K562 (cell line): ENCODE data around the gene TMEM163. TPM values are rescaled to one million over a fixed set of nuclear protein-coding genes. Genes with fewer than 3 reads are reported as not detected.

ENCODE experiments used
- ZBTB8A ChIP-seq: fragments of 450-650 bp; IDR thresholded peaks from 2 replicates; pipeline ENCODE4 v1.6.1; 2018; ENCODE audit warnings: mild to moderate bottlenecking, moderate library complexity; ENCODE audit not compliant: partially characterized antibody
- polyA plus RNA-seq, 8 experiments: library from polyadenylated mRNA; depleted of rRNA in 4 of 8; stranded (reverse) in 5 of 8; unstranded in 3 of 8; fragments of >200 nt; fragmentation: Nextera tagmentation in 2 of 8; fragmentation: Illumina TruSeq in 1 of 8; extraction: Ambion mirVana in 2 of 8; extraction: Trizol in 1 of 8; gene quantifications; 2 replicates each; pipeline versions ENCODE4 v1.2.1 to v1.2.3, GENCODE V29; 2011 to 2014; ENCODE audit warnings: inconsistent platforms in 1 of 8, missing spikeins in 1 of 8
- total RNA-seq, 7 experiments: library from RNA; depleted of rRNA in 6 of 7; stranded (reverse); fragments of >200 nt in 6 of 7; fragmentation: Illumina TruSeq in 2 of 7; extraction: Trizol in 2 of 7; gene quantifications; 2 replicates each; pipeline versions ENCODE4 v1.2.1 to v1.2.3, GENCODE V29; 2011 to 2021; ENCODE audit warnings: low replicate concordance in 1 of 7
- TF ChIP-seq, protein P1 (sequence below), 2 experiments: fragments of 450-650 bp in 1 of 2; sonication (generic) in 1 of 2; formaldehyde crosslinking in 1 of 2; IDR thresholded peaks; 2 replicates each; pipeline versions ENCODE4 v1.7.1 to v1.9.0; 2016 to 2022; ENCODE audit warnings: inconsistent platforms in 1 of 2, mild to moderate bottlenecking in 1 of 2, missing genetic modification reagents in 1 of 2
- TF ChIP-seq, protein P2 (sequence below): sonication (generic); formaldehyde crosslinking; IDR thresholded peaks from 2 replicates; pipeline ENCODE4 v1.4.0; 2020; ENCODE audit warnings: mild to moderate bottlenecking, missing genetic modification reagents

The TMEM163 gene
- total and polyA plus RNA-seq, 9 of the 15 experiments (the other 6 are each of a cell fraction or from before 2014, with no cell fraction given), result 0.04 to 0.68 (median 0.16) TPM; not detected in 3

DNA sequence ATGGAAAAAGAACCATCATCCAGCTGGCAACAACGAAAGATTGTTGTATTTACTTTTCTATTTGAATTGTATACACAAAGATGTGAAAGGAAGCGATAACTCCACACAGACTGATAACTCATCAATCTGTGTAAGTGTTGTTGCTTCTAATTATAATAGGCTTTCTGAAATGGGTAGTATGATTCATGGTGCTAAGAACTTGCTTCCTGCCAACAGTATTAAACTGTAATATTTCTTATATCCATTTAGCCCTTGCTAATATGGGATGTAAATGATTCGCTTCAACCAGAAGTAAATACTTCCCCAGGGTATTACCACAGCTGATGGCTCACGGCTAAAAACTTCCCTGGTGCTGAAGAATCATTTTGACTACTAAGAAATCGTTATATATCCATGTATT, 70.2 kb downstream of the TMEM163 start (continued):
- TF ChIP-seq, protein P1, sequence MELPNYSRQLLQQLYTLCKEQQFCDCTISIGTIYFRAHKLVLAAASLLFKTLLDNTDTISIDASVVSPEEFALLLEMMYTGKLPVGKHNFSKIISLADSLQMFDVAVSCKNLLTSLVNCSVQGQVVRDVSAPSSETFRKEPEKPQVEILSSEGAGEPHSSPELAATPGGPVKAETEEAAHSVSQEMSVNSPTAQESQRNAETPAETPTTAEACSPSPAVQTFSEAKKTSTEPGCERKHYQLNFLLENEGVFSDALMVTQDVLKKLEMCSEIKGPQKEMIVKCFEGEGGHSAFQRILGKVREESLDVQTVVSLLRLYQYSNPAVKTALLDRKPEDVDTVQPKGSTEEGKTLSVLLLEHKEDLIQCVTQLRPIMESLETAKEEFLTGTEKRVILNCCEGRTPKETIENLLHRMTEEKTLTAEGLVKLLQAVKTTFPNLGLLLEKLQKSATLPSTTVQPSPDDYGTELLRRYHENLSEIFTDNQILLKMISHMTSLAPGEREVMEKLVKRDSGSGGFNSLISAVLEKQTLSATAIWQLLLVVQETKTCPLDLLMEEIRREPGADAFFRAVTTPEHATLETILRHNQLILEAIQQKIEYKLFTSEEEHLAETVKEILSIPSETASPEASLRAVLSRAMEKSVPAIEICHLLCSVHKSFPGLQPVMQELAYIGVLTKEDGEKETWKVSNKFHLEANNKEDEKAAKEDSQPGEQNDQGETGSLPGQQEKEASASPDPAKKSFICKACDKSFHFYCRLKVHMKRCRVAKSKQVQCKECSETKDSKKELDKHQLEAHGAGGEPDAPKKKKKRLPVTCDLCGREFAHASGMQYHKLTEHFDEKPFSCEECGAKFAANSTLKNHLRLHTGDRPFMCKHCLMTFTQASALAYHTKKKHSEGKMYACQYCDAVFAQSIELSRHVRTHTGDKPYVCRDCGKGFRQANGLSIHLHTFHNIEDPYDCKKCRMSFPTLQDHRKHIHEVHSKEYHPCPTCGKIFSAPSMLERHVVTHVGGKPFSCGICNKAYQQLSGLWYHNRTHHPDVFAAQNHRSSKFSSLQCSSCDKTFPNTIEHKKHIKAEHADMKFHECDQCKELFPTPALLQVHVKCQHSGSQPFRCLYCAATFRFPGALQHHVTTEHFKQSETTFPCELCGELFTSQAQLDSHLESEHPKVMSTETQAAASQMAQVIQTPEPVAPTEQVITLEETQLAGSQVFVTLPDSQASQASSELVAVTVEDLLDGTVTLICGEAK (IDR thresholded peaks at IDR 0.05), result no peak
- TF ChIP-seq, protein P1 (CRISPR knock-in tag; IDR thresholded peaks at IDR 0.05), result no peak
- TF ChIP-seq ZBTB8A, result no peak
- TF ChIP-seq, protein P2, sequence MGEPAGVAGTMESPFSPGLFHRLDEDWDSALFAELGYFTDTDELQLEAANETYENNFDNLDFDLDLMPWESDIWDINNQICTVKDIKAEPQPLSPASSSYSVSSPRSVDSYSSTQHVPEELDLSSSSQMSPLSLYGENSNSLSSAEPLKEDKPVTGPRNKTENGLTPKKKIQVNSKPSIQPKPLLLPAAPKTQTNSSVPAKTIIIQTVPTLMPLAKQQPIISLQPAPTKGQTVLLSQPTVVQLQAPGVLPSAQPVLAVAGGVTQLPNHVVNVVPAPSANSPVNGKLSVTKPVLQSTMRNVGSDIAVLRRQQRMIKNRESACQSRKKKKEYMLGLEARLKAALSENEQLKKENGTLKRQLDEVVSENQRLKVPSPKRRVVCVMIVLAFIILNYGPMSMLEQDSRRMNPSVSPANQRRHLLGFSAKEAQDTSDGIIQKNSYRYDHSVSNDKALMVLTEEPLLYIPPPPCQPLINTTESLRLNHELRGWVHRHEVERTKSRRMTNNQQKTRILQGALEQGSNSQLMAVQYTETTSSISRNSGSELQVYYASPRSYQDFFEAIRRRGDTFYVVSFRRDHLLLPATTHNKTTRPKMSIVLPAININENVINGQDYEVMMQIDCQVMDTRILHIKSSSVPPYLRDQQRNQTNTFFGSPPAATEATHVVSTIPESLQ (CRISPR knock-in tag), result no peak
